K562 (cell line): ENCODE data around the gene RPS6KA2. TPM values are rescaled to one million over a fixed set of nuclear protein-coding genes. Genes with fewer than 3 reads are reported as not detected.

Experiments
- ATAC-seq: fragments of 200-7000 bp; cut with Tn5 transposase; 3 replicates; pipeline ENCODE4 v1.9.1; 2020; ENCODE audit warnings: moderate library complexity
- BruUV-seq: library from RNA; stranded (reverse); fragments of 400-500 nt; replicated peaks from 2 replicates; lab custom pipeline; 2021; lab: Mats Ljungman, UMichigan
- CTCF ChIA-PET: fragments of 300-600 bp; formaldehyde crosslinking; extraction: SDS; loops from one replicate; lab custom pipeline; 2021; ENCODE audit warnings: low intra/inter-chr PET ratio; lab: Yijun Ruan, JAX
- POLR2A ChIA-PET: fragments of 300-600, 350-650 bp; sonication (Branson Sonifier 250); formaldehyde crosslinking; extraction: SDS; loops from one replicate; lab custom pipeline; 2021; ENCODE audit warnings: antibody characterized with exemption, inconsistent platforms; lab: Yijun Ruan, JAX
- DNase-seq, 4 experiments: peaks; one replicate each; pipeline versions ENCODE4 v3.0.0 to v3.0.0-alpha.2; 2011 to 2018; ENCODE audit warnings: low spot score in 3 of 4, mixed read lengths in 3 of 4; ENCODE audit errors: extremely low read depth in 1 of 4
- FAIRE-seq: peaks from 2 replicates; lab custom pipeline; 2011; peaks lifted over from hg19 to GRCh38; lab: Jason Lieb, UNC
- H2AFZ ChIP-seq: 2 replicates; pipeline ENCODE4 v1.6.0; 2011; ENCODE audit warnings: low read depth, low read length, control low read depth, inconsistent platforms
- H3K27ac ChIP-seq: fragments of 200-600 bp; 3 replicates; pipeline ENCODE4 v1.8.0; 2011; ENCODE audit warnings: low read depth, mild to moderate bottlenecking, control low read depth, inconsistent platforms, low read length, moderate library complexity, mixed read lengths; ENCODE audit errors: extremely low read depth
- H3K27me3 ChIP-seq, 2 experiments: fragments of 300-600 bp in 1 of 2; 2 replicates in 1 of 2; 3 replicates in 1 of 2; pipeline versions ENCODE4 v1.6.0 to v1.8.0; 2011; ENCODE audit warnings: inconsistent platforms in 2 of 2, low read length in 2 of 2, mild to moderate bottlenecking in 1 of 2, mixed read lengths in 1 of 2, moderate library complexity in 1 of 2; ENCODE audit not compliant: control insufficient read depth in 2 of 2, insufficient read depth in 2 of 2
- H3K36me3 ChIP-seq: fragments of 300-600 bp; 3 replicates; pipeline ENCODE4 v1.8.0; 2011; ENCODE audit warnings: mild to moderate bottlenecking, low read length, inconsistent platforms; ENCODE audit not compliant: control insufficient read depth, insufficient read depth
- H3K4me1 ChIP-seq, 2 experiments: fragments of 200-600 bp in 1 of 2; replicated peaks in 1 of 2; 2 replicates in 1 of 2; 3 replicates in 1 of 2; pipeline versions ENCODE4 v1.5.1 to v1.8.0; 2011; ENCODE audit warnings: inconsistent platforms in 2 of 2, low read length in 2 of 2, mild to moderate bottlenecking in 1 of 2, mixed read lengths in 1 of 2, moderate library complexity in 1 of 2; ENCODE audit not compliant: control insufficient read depth in 2 of 2, insufficient read depth in 2 of 2
- H3K4me2 ChIP-seq: 2 replicates; pipeline ENCODE4 v1.6.1; 2011; ENCODE audit warnings: low read length, control low read depth, inconsistent platforms, mixed read lengths; ENCODE audit not compliant: insufficient read depth
- H3K4me3 ChIP-seq: fragments of 200-600 bp; sonication (generic), shearing (Covaris generic); 2 replicates; pipeline ENCODE4 v1.5.1; 2016; ENCODE audit warnings: control low read depth, inconsistent platforms
- H3K79me2 ChIP-seq: fragments of 200-600 bp; 3 replicates; pipeline ENCODE4 v1.8.0; 2011; ENCODE audit warnings: low read length, inconsistent platforms; ENCODE audit not compliant: control insufficient read depth, insufficient read depth
- H3K9ac ChIP-seq, 2 experiments: 2 replicates each; pipeline versions ENCODE4 v1.6.0 to v1.6.1; 2011; ENCODE audit warnings: low read depth in 2 of 2, low read length in 2 of 2, control low read depth in 1 of 2, inconsistent platforms in 1 of 2, mild to moderate bottlenecking in 1 of 2, mixed read lengths in 1 of 2; ENCODE audit not compliant: insufficient read depth in 1 of 2
- H3K9me1 ChIP-seq: one replicate; pipeline ENCODE4 v1.6.0; 2011; ENCODE audit warnings: inconsistent platforms, mild to moderate bottlenecking, low read length, moderate library complexity; ENCODE audit not compliant: control insufficient read depth, insufficient read depth
- H3K9me3 ChIP-seq: replicated peaks from 2 replicates; pipeline ENCODE4 v1.5.1; 2011; ENCODE audit warnings: low read depth, low read length, inconsistent platforms; ENCODE audit not compliant: control insufficient read depth, insufficient read depth
- H4K20me1 ChIP-seq: replicated peaks from 2 replicates; pipeline ENCODE4 v1.6.1; 2011; ENCODE audit warnings: low read length, inconsistent platforms, mixed read lengths; ENCODE audit not compliant: control insufficient read depth, insufficient read depth
- EGR1 ChIP-seq: fragments of 450-650 bp; conservative IDR thresholded peaks from 2 replicates; pipeline ENCODE4 v1.6.1; 2017; ENCODE audit warnings: mild to moderate bottlenecking
- FOXP1 ChIP-seq: sonication (generic); formaldehyde crosslinking; IDR thresholded peaks from 2 replicates; pipeline ENCODE4 v1.8.0; 2022; ENCODE audit warnings: mild to moderate bottlenecking, missing genetic modification reagents
- MNT ChIP-seq, 2 experiments: fragments of 450-650 bp; conservative IDR thresholded peaks; 2 replicates each; pipeline ENCODE4 v1.6.1; 2017; ENCODE audit warnings: mild to moderate bottlenecking in 2 of 2, moderate library complexity in 2 of 2
- TFAM ChIP-seq: fragments of 250-450 bp; sonication (Bioruptor Pico); conservative IDR thresholded peaks from 2 replicates; pipeline ENCODE4 v1.5.0; 2021; ENCODE audit warnings: mild to moderate bottlenecking, moderate library complexity
- ZNF79 ChIP-seq: fragments of 250-450 bp; sonication (Bioruptor Pico); IDR thresholded peaks from 2 replicates; pipeline ENCODE4 v1.4.0; 2020; ENCODE audit warnings: low read depth, mild to moderate bottlenecking, moderate library complexity
- ZSCAN32 ChIP-seq: fragments of 450-650 bp; formaldehyde crosslinking; IDR thresholded peaks from 2 replicates; pipeline ENCODE4 v1.4.0; 2020; ENCODE audit warnings: mild to moderate bottlenecking, moderate library complexity
- WGBS: fragments of 100-300 bp; shearing (Covaris generic); methylation state at CpG from one replicate; pipeline ENCODE4 v1.1.6; 2016; ENCODE audit warnings: low coverage, mixed read lengths; ENCODE audit not compliant: insufficient coverage; ENCODE audit errors: missing lambda C conversion rate; 5-methylcytosine and 5-hydroxymethylcytosine counted together
- in situ Hi-C: fragments of 300-500 bp; cut with MboI; formaldehyde crosslinking; loops from 4 replicates; pipeline ENCODE4 v1.15.0; 2018; ENCODE audit warnings: inconsistent platforms, mixed read lengths
- intact Hi-C: fragments of 100-400 bp; cut with micrococcal nuclease; formaldehyde crosslinking; loops from 2 replicates; pipeline ENCODE4 v1.14.2; 2022
- polyA plus RNA-seq, 8 experiments: library from polyadenylated mRNA; depleted of rRNA in 4 of 8; stranded (reverse) in 5 of 8; unstranded in 3 of 8; fragments of >200 nt; fragmentation: Nextera tagmentation in 2 of 8; fragmentation: Illumina TruSeq in 1 of 8; extraction: Ambion mirVana in 2 of 8; extraction: Trizol in 1 of 8; gene quantifications; 2 replicates each; pipeline versions ENCODE4 v1.2.1 to v1.2.3, GENCODE V29; 2011 to 2014; ENCODE audit warnings: inconsistent platforms in 1 of 8, missing spikeins in 1 of 8
- total RNA-seq, 7 experiments: library from RNA; depleted of rRNA in 6 of 7; stranded (reverse); fragments of >200 nt in 6 of 7; fragmentation: Illumina TruSeq in 2 of 7; extraction: Trizol in 2 of 7; gene quantifications; 2 replicates each; pipeline versions ENCODE4 v1.2.1 to v1.2.3, GENCODE V29; 2011 to 2021; ENCODE audit warnings: low replicate concordance in 1 of 7
- TF ChIP-seq, protein P1 (sequence below): fragments of 450-650 bp; formaldehyde crosslinking; IDR thresholded peaks from 2 replicates; pipeline ENCODE4 v1.4.0; 2020; ENCODE audit warnings: mild to moderate bottlenecking, moderate library complexity
- TF ChIP-seq, protein P2 (sequence below): fragments of 150-350 bp; conservative IDR thresholded peaks from 2 replicates; pipeline ENCODE4 v1.6.1; 2014; ENCODE audit warnings: low read length

Gene RPS6KA2
- total and polyA plus RNA-seq, 9 of the 15 experiments (the other 6 are each of a cell fraction or from before 2014, with no cell fraction given) = 0.29 to 1.00 (median 0.53) TPM

DNA sequence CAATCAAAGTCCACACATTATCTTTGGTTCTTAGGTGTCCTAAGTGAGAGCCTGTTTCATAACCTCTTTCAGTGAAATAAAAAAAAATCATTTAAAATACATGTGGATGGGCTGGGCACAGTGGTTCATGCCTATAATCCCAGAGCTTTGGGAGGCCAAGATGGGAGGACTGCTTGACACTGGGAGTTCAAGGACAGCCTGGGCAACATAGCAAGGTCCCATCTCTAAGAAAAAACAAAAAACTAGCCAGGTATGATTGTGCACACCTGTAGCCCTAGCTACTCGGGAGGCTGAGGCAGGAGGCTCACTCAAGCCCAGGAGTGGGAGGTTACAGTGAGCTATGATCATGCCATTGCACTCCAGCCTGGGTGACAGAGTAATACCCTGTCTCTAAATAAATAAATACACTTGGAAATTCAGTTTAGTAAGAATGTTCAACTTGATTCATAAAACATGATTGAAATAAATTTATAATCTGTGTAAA is 247.9 kb downstream of the RPS6KA2 start:
- POLR2A ChIA-PET = interaction anchor here (0.6 to 1.6 kb wide), 2 partner anchors 15 to 17 kb away, joined by 3 to 4 read pairs; no protein-coding TSS in a partner anchor
- no TSS peak for BruUV-seq
- FAIRE-seq (no peak), DNase-seq (no peak), ATAC-seq (no peak)
- WGBS = 78% methylated on average over 1 of the region's 1 CpG
- H4K20me1 ChIP-seq = no peaks in the 10 kb centered on the region
- no peaks in the 10 kb centered on the region for H3K9me3 ChIP-seq
- H2AFZ ChIP-seq = no peak overlapping the region
- H3K79me2 ChIP-seq = peaks cover 63% of the 10 kb centered on the region
- H3K27me3 ChIP-seq = no peaks in the 10 kb centered on the region
- peaks cover 4% of the 10 kb centered on the region; the same call in 1 of the 3 replicates for H3K36me3 ChIP-seq
- no peak overlapping the region for H3K4me3 ChIP-seq
- CTCF ChIA-PET = no interaction called here
- H3K4me2 ChIP-seq = no peak overlapping the region
- intact Hi-C loops (no loop called here), in situ Hi-C loops (loop anchor here (5.0 kb wide), 1 partner anchor 47 kb away; no protein-coding TSS in a partner anchor)
- H3K27ac ChIP-seq = no peak overlapping the region
- no peak overlapping the region for H3K9ac ChIP-seq
- H3K9me1 ChIP-seq = no peaks in the 10 kb centered on the region
- H3K4me1 ChIP-seq = peaks cover 3 to 20% of the 10 kb centered on the region in 2 experiments; a peak in 2 of 5 replicates
- TF ChIP-seq MNT (conservative IDR thresholded peaks at IDR 0.05) (no peak), EGR1 (no peak), ZSCAN32 (CRISPR knock-in tag) (no peak), ZNF79 (no peak), TFAM (CRISPR knock-in tag) (no peak), FOXP1 (CRISPR knock-in tag) (no peak)
- TF ChIP-seq, protein P1, sequence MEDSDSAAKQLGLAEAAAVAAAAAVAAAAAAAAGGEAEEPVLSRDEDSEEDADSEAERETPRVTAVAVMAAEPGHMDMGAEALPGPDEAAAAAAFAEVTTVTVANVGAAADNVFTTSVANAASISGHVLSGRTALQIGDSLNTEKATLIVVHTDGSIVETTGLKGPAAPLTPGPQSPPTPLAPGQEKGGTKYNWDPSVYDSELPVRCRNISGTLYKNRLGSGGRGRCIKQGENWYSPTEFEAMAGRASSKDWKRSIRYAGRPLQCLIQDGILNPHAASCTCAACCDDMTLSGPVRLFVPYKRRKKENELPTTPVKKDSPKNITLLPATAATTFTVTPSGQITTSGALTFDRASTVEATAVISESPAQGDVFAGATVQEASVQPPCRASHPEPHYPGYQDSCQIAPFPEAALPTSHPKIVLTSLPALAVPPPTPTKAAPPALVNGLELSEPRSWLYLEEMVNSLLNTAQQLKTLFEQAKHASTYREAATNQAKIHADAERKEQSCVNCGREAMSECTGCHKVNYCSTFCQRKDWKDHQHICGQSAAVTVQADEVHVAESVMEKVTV (CRISPR knock-in tag) = no peak
- TF ChIP-seq, protein P2, sequence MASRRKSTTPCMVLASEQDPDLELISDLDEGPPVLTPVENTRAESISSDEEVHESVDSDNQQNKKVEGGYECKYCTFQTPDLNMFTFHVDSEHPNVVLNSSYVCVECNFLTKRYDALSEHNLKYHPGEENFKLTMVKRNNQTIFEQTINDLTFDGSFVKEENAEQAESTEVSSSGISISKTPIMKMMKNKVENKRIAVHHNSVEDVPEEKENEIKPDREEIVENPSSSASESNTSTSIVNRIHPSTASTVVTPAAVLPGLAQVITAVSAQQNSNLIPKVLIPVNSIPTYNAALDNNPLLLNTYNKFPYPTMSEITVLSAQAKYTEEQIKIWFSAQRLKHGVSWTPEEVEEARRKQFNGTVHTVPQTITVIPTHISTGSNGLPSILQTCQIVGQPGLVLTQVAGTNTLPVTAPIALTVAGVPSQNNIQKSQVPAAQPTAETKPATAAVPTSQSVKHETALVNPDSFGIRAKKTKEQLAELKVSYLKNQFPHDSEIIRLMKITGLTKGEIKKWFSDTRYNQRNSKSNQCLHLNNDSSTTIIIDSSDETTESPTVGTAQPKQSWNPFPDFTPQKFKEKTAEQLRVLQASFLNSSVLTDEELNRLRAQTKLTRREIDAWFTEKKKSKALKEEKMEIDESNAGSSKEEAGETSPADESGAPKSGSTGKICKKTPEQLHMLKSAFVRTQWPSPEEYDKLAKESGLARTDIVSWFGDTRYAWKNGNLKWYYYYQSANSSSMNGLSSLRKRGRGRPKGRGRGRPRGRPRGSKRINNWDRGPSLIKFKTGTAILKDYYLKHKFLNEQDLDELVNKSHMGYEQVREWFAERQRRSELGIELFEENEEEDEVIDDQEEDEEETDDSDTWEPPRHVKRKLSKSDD = no peak
